ENCODE measurements around the gene ICA1L. TPM values are rescaled to one million over a fixed set of nuclear protein-coding genes. Genes with fewer than 3 reads are reported as not detected.
"Not testable (repeated sequence)": the region's sequence is repeated elsewhere in the genome, so short reads cannot be mapped to it uniquely, and the experiment has no call there.

The ICA1L gene
- total RNA-seq, 1 donor from 2014 or later, result 17.8 TPM

DNA sequence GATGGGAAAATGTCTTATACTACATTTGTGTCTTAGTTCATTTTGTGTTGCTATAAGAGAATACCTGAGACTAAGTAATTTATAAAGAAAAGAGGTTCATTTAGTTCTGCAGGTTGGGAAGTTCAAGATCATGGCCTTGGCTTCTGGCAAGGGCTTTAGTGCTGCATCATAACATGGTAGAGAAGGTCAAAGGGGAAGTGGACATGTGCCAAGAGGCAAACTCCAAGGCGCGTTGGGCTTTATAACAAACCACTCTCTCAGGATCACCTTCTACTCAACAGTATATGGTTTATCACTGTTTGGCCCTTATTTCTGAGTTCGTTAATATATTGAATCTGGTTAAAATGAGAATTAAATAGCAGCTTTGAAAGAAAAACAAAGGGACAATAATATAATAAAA lies 58.2 kb downstream of the ICA1L start:
- peaks cover 6% of the 10 kb centered on the region for H3K4me1 Mint-ChIP-seq (ENCODE audit: low read depth)
- no peak overlapping the region for H3K27ac Mint-ChIP-seq
- peaks cover 10% of the 10 kb centered on the region for H3K9me3 Mint-ChIP-seq (ENCODE audit: low read depth)
- TF ChIP-seq, protein P1, sequence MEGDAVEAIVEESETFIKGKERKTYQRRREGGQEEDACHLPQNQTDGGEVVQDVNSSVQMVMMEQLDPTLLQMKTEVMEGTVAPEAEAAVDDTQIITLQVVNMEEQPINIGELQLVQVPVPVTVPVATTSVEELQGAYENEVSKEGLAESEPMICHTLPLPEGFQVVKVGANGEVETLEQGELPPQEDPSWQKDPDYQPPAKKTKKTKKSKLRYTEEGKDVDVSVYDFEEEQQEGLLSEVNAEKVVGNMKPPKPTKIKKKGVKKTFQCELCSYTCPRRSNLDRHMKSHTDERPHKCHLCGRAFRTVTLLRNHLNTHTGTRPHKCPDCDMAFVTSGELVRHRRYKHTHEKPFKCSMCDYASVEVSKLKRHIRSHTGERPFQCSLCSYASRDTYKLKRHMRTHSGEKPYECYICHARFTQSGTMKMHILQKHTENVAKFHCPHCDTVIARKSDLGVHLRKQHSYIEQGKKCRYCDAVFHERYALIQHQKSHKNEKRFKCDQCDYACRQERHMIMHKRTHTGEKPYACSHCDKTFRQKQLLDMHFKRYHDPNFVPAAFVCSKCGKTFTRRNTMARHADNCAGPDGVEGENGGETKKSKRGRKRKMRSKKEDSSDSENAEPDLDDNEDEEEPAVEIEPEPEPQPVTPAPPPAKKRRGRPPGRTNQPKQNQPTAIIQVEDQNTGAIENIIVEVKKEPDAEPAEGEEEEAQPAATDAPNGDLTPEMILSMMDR (IDR thresholded peaks at IDR 0.05; ENCODE audit: unreplicated experiment), result no peak
- H3K27me3 Mint-ChIP-seq, result no peaks in the 10 kb centered on the region
- H3K36me3 Mint-ChIP-seq (ENCODE audit: insufficient read depth), result peaks cover 35% of the 10 kb centered on the region
- no peak for DNase-seq (ENCODE audit: low spot score, unreplicated experiment)
- no peak overlapping the region for H3K4me3 Mint-ChIP-seq (ENCODE audit: low read depth)

DNA sequence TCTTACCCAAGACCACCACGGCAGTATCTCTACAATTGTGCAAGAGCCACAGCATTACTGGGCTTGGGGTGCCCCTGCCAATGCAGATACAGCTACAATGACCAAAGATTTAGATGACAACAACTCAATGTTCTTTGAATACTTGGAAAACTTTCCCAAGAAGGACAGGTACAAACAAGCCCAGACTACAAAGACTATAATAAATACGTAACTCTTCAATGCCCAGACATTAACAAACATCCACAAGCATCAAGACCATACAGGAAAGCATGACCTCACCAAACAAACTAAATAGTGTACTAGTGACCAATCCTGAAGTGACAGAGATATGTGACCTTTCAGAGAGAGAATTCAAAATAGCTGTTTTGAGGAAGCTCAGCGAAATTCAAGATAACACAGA lies 62.8 kb downstream of the ICA1L start:
- H3K4me3 Mint-ChIP-seq (ENCODE audit: low read depth), result no peak overlapping the region
- TF ChIP-seq, protein P1 (IDR thresholded peaks at IDR 0.05; ENCODE audit: unreplicated experiment), result no peak
- peak overlapping the region; percentile 59 for H3K27ac Mint-ChIP-seq
- H3K9me3 Mint-ChIP-seq (ENCODE audit: low read depth), result peaks cover 6% of the 10 kb centered on the region
- H3K4me1 Mint-ChIP-seq (ENCODE audit: low read depth), result peaks cover 5% of the 10 kb centered on the region
- no peaks in the 10 kb centered on the region for H3K27me3 Mint-ChIP-seq
- no peak for DNase-seq (ENCODE audit: low spot score, unreplicated experiment)
- peaks cover 32% of the 10 kb centered on the region for H3K36me3 Mint-ChIP-seq (ENCODE audit: insufficient read depth)

DNA sequence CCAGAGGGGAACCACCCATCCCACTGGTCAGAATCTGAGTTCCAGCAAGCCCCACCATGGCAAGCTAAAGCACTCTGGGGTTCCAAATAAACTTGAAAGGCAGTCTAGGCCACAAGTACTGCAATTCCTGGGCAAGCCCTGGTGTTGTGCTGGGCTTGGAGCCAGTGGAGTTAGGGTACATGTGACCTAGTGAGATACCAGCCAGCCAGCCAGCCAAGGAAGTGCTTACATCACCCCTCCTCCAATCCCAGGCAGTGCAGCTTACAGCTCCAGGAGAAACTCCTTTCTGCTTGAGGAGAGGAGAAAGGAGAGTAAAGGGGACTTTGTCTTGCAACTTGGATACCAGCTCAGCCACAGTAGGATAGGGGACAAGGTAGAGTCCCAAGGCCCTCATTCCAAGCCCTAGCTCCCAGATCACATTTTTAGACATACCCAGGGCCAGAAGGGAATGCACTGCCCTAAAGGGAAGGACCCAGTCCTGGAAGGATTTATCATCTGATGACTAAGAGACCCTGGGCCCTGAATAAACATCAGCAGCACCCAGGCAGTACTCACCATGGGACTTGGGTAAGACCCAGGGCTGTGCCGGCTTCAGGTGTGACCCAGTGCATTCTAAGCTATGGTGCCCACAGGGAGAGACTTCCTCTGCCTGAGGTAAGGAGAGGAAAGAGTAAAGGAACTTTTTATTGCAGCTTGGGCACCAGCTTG lies 64.0 kb downstream of the ICA1L start:
- not testable (repeated sequence) for H3K27ac Mint-ChIP-seq; H3K9me3 Mint-ChIP-seq (ENCODE audit: low read depth); H3K4me1 Mint-ChIP-seq (ENCODE audit: low read depth); H3K27me3 Mint-ChIP-seq; DNase-seq (ENCODE audit: low spot score, unreplicated experiment); H3K4me3 Mint-ChIP-seq (ENCODE audit: low read depth)
- H3K36me3 Mint-ChIP-seq (ENCODE audit: insufficient read depth), result peaks cover 35% of the 10 kb centered on the region

DNA sequence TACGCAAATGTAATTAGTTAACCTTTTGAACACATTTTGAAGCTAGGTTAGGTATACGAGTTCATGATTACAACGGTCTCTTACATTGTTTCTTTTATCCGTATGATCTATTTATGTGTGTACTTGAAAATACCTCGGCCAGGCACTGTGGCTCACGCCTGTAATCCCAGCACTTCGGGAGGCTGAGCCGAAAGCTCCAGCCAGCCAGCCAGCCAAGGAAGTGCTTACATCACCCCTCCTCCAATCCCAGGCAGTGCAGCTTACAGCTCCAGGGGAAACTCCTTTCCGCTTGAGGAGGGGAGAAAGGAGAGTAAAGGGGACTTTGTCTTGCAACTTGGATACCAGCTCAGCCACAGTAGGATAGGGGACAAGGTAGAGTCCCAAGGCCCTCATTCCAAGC lies 65.7 kb downstream of the ICA1L start:
- DNase-seq (ENCODE audit: low spot score, unreplicated experiment), result not testable (repeated sequence)

DNA sequence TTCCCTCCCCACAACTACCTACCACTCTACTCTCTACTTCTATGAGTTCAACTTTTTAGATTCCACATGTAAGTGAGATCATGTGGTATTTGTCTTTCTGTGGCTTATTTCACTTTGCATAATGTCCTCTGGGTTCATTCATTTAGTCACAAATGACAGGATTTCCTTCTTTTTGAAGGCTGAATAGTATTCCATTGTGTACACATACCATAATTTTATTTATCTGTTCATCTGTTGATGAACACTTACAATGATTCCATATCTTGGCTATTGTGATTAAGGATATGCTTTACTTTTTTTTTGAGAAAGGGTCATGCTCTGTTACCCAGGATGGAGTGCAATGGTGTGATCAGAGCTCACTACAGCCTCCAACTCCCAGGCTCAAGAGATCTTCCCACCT lies 73.6 kb downstream of the ICA1L start:
- no peak for DNase-seq (ENCODE audit: low spot score, unreplicated experiment)
- Mint-ChIP-seq H3K4me1 (ENCODE audit: low read depth) (peaks cover 9% of the 10 kb centered on the region), H3K36me3 (ENCODE audit: insufficient read depth) (peaks cover 28% of the 10 kb centered on the region), H3K4me3 (ENCODE audit: low read depth) (no peak overlapping the region), H3K9me3 (ENCODE audit: low read depth) (peaks cover 5% of the 10 kb centered on the region), H3K27ac (peak overlapping the region; percentile 17), H3K27me3 (no peaks in the 10 kb centered on the region)
- TF ChIP-seq, protein P1 (IDR thresholded peaks at IDR 0.05; ENCODE audit: unreplicated experiment), result no peak

More for the DNA sequence above, 65.7 kb downstream of the ICA1L start:
- Mint-ChIP-seq H3K4me1 (ENCODE audit: low read depth) (peaks cover 12% of the 10 kb centered on the region), H3K36me3 (ENCODE audit: insufficient read depth) (peaks cover 34% of the 10 kb centered on the region)
- H3K27me3 Mint-ChIP-seq; H3K4me3 Mint-ChIP-seq (ENCODE audit: low read depth); H3K9me3 Mint-ChIP-seq (ENCODE audit: low read depth); H3K27ac Mint-ChIP-seq: not testable (repeated sequence)

DNA sequence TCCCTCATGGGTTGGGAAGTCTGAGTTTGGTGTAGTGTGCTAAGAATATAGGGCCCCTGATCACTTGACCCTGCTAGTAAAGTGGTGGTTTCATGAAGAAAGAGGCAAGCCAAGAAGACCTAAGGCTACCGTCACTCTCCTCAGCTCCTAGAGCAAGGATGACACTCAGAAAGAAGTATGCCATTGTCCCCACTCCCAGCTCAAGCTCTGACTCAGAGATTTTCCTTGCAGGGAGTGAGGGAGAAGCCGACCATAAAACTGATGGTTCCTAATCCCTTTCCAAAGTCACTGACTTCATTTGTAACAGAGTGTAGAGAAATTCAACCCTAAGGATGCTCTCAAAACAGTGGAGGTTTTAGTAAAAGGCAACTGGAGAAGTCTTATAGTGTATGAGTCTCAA lies 80.9 kb downstream of the ICA1L start:
- TF ChIP-seq, protein P1 (IDR thresholded peaks at IDR 0.05; ENCODE audit: unreplicated experiment), result no peak
- no peak for DNase-seq (ENCODE audit: low spot score, unreplicated experiment)
- peaks cover 22% of the 10 kb centered on the region for H3K4me1 Mint-ChIP-seq (ENCODE audit: low read depth)
- no peak overlapping the region for H3K27ac Mint-ChIP-seq
- H3K9me3 Mint-ChIP-seq (ENCODE audit: low read depth), result no peaks in the 10 kb centered on the region
- H3K27me3 Mint-ChIP-seq, result no peaks in the 10 kb centered on the region
- peaks cover 18% of the 10 kb centered on the region for H3K36me3 Mint-ChIP-seq (ENCODE audit: insufficient read depth)
- H3K4me3 Mint-ChIP-seq (ENCODE audit: low read depth), result no peak overlapping the region

All from progenitor cell of endocrine pancreas (in vitro differentiated cells).